Measurements from ENCODE around the gene IARS2.
"Not testable (repeated sequence)": the region's sequence is repeated elsewhere in the genome, so short reads cannot be mapped to it uniquely, and the experiment has no call there.

The IARS2 gene

GRCh38 chr1:220094016-220094911 is at the start of gene IARS2:
Gene IARS2 (plus strand): TSS chr1:220094132. CDS start chr1:220094217, 85 bp downstream.
- DNase-seq (ENCODE audit: low spot score) = peak; percentile 79

- DNase-seq (ENCODE audit: low spot score) = no peak
Observed at GRCh38 chr1:220044678-220045355, 49.1 kb upstream of the IARS2 start.

DNA sequence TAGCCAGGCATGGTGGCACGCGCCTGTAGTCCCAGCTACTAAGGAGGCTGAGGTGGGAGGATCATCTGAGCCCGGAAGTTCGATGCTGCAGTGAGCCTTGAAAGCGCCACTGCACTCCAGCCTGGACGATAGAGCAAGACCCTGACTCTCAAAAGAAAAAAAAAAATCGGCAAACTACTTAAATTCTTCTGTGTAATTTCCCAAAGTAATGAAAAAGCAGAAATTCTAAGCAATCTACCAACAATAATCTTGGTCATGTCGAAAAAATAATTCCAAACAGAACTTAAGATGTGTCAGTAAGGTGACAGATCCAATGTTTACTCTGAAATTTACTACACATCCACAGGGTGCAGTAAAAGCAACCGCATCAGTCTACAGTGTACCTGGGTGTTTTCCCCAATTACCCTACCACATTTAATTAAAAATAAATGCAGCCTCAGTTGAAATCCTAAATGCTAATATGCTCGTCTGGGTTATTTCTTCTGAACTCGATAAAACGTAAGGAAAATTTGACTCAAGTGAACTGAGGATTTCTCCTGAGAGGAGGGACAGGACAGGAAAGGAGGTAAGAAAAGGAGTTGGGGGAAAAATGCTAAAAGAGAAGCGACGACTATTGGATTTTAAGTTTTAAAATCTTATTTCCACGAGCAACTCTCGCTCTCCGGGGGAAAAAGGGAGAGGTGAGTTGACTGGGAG is 48.4 kb upstream of the IARS2 start:
- DNase-seq (ENCODE audit: low spot score) = peak; percentile 44

DNA sequence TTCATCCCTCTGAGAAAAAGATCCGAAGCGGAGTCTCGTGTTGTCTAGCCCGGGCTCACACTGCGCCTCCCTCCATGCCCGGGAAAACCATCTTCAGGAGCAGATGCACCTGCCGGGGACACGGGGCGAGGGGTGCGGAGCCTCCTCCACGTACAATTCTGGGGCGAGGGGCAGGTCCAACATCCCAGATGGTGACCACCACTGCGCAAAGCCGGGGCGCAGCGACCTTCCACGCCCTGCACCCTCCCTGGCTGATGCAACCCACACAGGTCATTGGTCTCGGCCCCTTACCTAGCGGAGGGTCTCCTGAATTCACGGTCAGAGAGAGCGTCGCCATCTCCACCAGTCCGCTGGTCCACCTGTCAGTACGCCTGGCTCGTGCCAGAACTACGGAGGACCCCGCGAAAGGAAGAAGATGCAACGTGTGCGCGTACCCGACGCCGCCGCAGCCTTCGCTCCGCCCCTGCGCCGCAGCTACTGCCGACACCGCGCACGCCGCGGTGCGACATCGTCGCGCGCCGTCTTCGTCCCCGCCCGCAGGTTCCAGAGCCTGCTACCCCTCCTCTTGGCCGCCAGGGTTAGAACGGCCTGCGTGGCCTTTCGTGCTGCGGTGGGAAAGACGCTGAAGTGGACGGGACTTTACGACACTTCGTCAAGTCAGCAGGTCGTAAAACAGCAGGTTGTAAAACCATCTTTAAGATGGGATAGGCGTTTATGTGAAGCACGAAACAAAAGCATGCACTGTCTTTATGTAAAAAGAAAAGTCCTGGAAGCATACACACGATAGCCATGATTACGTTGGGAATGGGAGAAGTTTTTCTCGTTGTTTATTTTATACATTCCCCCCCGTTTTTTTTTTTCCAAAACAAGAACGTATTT is 47.6 kb upstream of the IARS2 start, which contains the start of gene EPRS1:
TSS of gene EPRS1 (minus strand) at position 454 of the 879 bp plus-strand sequence. CDS start at position 337, 117 bp downstream.
- peak; percentile 81 for DNase-seq (ENCODE audit: low spot score)

GRCh38 chr1:220056374-220056773 is 37.6 kb upstream of the IARS2 start:
- DNase-seq (ENCODE audit: low spot score) = no peak

- DNase-seq (ENCODE audit: low spot score) = no peak
Observed at GRCh38 chr1:220060876-220061275, 33.1 kb upstream of the IARS2 start.

GRCh38 chr1:220062629-220063028 is 31.3 kb upstream of the IARS2 start:
- no peak for DNase-seq (ENCODE audit: low spot score)

DNA sequence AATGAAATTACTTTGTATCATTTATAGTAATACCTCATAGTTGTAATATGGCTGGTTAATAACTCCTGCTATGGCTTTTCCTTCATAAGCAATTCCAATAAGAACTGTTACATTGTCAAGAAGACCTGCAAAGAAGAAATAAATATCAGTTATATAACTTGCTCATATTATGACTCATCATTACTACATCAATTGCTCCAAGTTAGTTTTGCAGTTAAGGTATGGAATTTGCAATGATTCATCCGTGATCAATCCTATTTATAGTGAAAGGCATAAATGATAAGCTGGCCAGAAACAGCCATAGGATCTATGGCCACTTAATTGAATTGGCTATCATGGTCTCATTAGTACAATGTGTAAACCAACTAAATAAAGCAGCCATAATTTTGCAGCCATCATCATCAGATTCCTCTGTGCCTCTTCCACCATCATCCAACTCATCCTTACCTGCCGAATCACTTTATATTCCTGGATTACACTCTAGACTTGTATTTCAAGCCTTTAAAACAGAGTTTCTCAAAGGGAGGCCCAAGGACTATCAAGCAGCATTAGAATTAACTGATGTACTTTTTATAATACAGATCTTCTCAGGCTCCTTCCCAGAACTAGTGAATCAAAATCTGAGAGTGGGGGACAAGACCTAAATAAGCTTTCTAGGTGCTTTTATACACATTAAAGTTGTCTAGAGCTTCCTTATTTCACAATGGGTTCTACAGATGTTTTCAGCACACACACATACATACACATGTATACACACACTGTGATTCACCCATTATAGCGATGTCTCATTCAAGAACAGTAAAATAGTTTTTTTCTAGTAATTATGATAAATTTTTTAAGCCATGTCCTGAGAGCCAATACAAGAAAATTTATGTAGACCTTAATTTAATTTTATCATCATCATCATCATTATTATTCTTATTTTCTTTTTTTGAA is 26.4 kb upstream of the IARS2 start:
- DNase-seq (ENCODE audit: low spot score) = no peak

- DNase-seq (ENCODE audit: low spot score) = no peak
Observed at GRCh38 chr1:220076861-220077762, 16.8 kb upstream of the IARS2 start.

DNA sequence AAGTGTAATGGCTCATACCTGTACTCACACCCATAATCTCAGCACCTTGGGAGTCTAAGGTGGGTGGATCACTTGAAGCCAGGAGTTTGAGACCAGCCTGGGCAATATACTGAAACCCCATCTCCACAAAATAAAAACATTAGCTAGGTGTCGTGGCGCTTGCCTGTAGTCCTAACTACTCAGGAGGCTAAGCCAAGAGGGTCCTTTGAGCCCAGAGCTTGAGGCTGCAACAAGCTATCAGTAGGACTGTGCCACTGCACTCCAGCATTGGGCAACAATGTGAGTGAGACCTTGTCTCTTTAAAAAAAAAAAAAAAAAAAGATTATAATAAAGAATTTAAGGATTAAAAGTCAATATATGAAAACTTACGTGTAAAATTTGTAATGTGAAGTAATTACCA is 16.0 kb upstream of the IARS2 start:
- DNase-seq (ENCODE audit: low spot score) = no peak

GRCh38 chr1:220084460-220084859 is 9.5 kb upstream of the IARS2 start:
- no peak for DNase-seq (ENCODE audit: low spot score)

DNA sequence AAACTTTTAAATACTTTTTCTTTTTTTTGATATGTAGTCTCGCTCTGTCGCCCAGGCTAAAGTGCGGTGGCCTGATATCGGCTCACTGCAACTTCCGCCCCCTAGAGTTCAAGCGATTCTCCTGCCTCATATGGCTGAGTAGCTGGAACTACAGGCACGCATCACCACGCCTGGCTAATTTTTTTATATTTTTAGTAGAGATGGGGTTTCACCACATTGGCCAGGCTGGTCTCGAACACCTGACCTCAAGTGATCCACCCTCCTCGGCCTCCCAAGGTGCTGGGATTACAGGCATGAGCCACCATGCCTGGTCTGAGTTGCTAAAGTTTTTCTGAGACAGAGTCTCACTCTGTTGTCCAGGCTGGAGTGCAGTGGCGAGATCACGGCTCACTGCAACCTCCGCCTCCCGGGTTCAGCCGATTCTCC is 7.7 kb upstream of the IARS2 start:
- DNase-seq (ENCODE audit: low spot score) = not testable (repeated sequence)

- DNase-seq (ENCODE audit: low spot score) = peak; percentile 80
Observed at GRCh38 chr1:220089650-220090556, 4.0 kb upstream of the IARS2 start, which contains the start of gene BPNT1. Gene BPNT1 (minus strand): TSS chr1:220089788. CDS start chr1:220079846, 9,942 bp downstream.

DNA sequence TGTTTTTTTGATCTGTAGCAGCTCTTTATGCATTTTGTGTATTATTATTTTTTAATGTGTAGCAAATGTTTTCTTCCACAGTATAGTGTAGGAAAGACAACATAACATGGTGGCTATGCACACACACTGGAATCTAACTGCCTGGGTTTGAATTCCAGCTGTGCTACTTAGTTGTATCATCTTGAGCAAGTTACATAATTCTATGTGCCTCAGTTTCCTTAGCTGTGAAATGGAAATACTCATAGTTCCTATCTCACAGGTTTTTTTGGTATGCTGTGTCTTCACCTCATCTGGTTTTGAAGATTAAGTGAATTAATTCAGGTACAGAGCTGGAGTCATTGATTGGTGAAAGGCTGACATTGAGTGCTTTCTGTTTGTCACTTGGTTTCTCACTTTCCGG is 1.2 kb upstream of the IARS2 start:
- DNase-seq (ENCODE audit: low spot score) = no peak

GRCh38 chr1:220093361-220094015 is 444 bp upstream of the IARS2 start:
- DNase-seq (ENCODE audit: low spot score) = no peak

DNA sequence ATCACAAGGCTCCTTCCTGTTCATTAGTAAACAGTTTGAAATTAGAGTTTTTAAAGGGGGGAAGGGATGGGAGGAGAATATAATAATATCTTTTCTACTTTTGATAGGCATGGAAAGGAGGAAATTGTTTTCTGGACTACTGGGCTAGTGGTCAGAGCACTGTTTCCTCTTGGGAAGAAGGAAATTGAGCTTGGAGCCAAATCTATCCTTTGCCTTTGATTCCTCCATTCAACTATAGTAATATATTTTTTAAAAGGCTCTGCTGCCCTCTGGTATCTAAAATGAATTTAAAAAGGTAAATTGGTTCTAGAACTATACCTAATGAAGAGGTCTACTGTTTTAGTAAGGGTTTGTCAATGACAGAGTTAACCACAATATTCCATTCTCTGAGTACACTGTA is 5.9 kb downstream of the IARS2 start:
- no peak for DNase-seq (ENCODE audit: low spot score)

GRCh38 chr1:220110473-220110872 is 16.5 kb downstream of the IARS2 start:
- not testable (repeated sequence) for DNase-seq (ENCODE audit: low spot score)

Measured in HuH-7.5 (cell line).